HEK293 (cell line): ENCODE data around the gene SUSD4.

Experiments used
- CTCF ChIA-PET: fragments of 350-600 bp; formaldehyde crosslinking; extraction: SDS; loops from one replicate; lab custom pipeline; 2021; ENCODE audit warnings: antibody characterized with exemption; lab: Yijun Ruan, JAX
- POLR2A ChIA-PET: fragments of 300-600 bp; formaldehyde crosslinking; extraction: SDS; loops from one replicate; lab custom pipeline; 2020; ENCODE audit warnings: antibody characterized with exemption, inconsistent platforms; lab: Yijun Ruan, JAX
- H3K27ac ChIP-seq: fragments of 200-500 bp; sonication (Bioruptor generic); 2 replicates; pipeline ENCODE4 v1.5.1; 2014; ENCODE audit warnings: low read depth, low read length, control low read depth, inconsistent platforms; ENCODE audit errors: extremely low read depth
- H3K36me3 ChIP-seq, 2 experiments: fragments of 200-500 bp in 1 of 2; sonication (Bioruptor generic) in 1 of 2; 1 replicate in 1 of 2; 2 replicates in 1 of 2; pipeline ENCODE4 v1.5.1; 2014 to 2017; ENCODE audit warnings: inconsistent platforms in 2 of 2, low read length in 2 of 2; ENCODE audit not compliant: control insufficient read depth in 2 of 2, insufficient read depth in 1 of 2
- H3K4me1 ChIP-seq: fragments of 200-500 bp; sonication (Bioruptor generic); 2 replicates; pipeline ENCODE4 v1.5.1; 2014; ENCODE audit warnings: mild to moderate bottlenecking, low read length, inconsistent platforms; ENCODE audit not compliant: control insufficient read depth, insufficient read depth
- H3K4me3 ChIP-seq: 2 replicates; pipeline ENCODE4 v1.5.1; 2011; ENCODE audit warnings: low read depth, mild to moderate bottlenecking, control low read depth, low read length, moderate library complexity
- H3K9me3 ChIP-seq: fragments of 200-500 bp; sonication (Bioruptor generic); 2 replicates; pipeline ENCODE4 v1.5.1; 2014; ENCODE audit warnings: low read depth, low read length, inconsistent platforms; ENCODE audit not compliant: control insufficient read depth, insufficient read depth
- BCL11A ChIP-seq: fragments of 450-650 bp; formaldehyde crosslinking; IDR thresholded peaks from 2 replicates; pipeline ENCODE4 v1.5.1; 2016; ENCODE audit warnings: low read depth, missing biosample characterization, missing genetic modification characterization
- GLIS1 ChIP-seq: fragments of 450-650 bp; formaldehyde crosslinking; IDR thresholded peaks from 2 replicates; pipeline ENCODE4 v1.5.1; 2016; ENCODE audit warnings: missing biosample characterization, missing genetic modification characterization
- GLIS2 ChIP-seq: fragments of 450-650 bp; formaldehyde crosslinking; IDR thresholded peaks from 2 replicates; pipeline ENCODE4 v1.5.1; 2016; ENCODE audit warnings: missing biosample characterization, missing genetic modification characterization
- PRDM1 ChIP-seq: fragments of 450-650 bp; formaldehyde crosslinking; IDR thresholded peaks from 2 replicates; pipeline ENCODE4; 2016; ENCODE audit warnings: missing biosample characterization, missing genetic modification characterization
- PRDM10 ChIP-seq: fragments of 450-650 bp; formaldehyde crosslinking; IDR thresholded peaks from 2 replicates; pipeline ENCODE4 v1.5.1; 2016; ENCODE audit warnings: missing biosample characterization, missing genetic modification characterization
- ZBTB17 ChIP-seq: fragments of 450-650 bp; formaldehyde crosslinking; IDR thresholded peaks from 2 replicates; pipeline ENCODE4 v1.5.1; 2016; ENCODE audit warnings: missing biosample characterization, missing genetic modification characterization
- ZBTB26 ChIP-seq: fragments of 450-650 bp; formaldehyde crosslinking; optimal IDR thresholded peaks from 2 replicates; pipeline ENCODE3; 2016; ENCODE audit warnings: missing biosample characterization, mild to moderate bottlenecking, missing genetic modification characterization
- ZBTB48 ChIP-seq: fragments of 450-650 bp; formaldehyde crosslinking; IDR thresholded peaks from 2 replicates; pipeline ENCODE4 v1.5.1; 2016; ENCODE audit warnings: missing biosample characterization, missing genetic modification characterization
- ZFP69B ChIP-seq: fragments of 450-650 bp; formaldehyde crosslinking; IDR thresholded peaks from 2 replicates; pipeline ENCODE4 v1.5.1; 2016; ENCODE audit warnings: missing biosample characterization, missing genetic modification characterization
- ZIC2 ChIP-seq: fragments of 450-650 bp; formaldehyde crosslinking; IDR thresholded peaks from 2 replicates; pipeline ENCODE4 v1.5.1; 2016; ENCODE audit warnings: missing biosample characterization, missing genetic modification characterization
- ZNF18 ChIP-seq: fragments of 450-650 bp; formaldehyde crosslinking; IDR thresholded peaks from 2 replicates; pipeline ENCODE4 v1.5.1; 2016; ENCODE audit warnings: missing biosample characterization, missing genetic modification characterization
- ZNF2 ChIP-seq: fragments of 450-650 bp; formaldehyde crosslinking; IDR thresholded peaks from 2 replicates; pipeline ENCODE4 v1.5.1; 2016; ENCODE audit warnings: missing biosample characterization, missing genetic modification characterization
- ZNF324 ChIP-seq: fragments of 450-650 bp; formaldehyde crosslinking; IDR thresholded peaks from 2 replicates; pipeline ENCODE4 v1.5.1; 2016; ENCODE audit warnings: missing biosample characterization, missing genetic modification characterization
- ZNF350 ChIP-seq: fragments of 450-650 bp; formaldehyde crosslinking; IDR thresholded peaks from 2 replicates; pipeline ENCODE4 v1.5.0; 2017; ENCODE audit warnings: missing biosample characterization, mild to moderate bottlenecking, missing genetic modification characterization
- ZNF514 ChIP-seq: fragments of 450-650 bp; formaldehyde crosslinking; IDR thresholded peaks from 2 replicates; pipeline ENCODE4 v1.5.1; 2016; ENCODE audit warnings: missing biosample characterization, missing genetic modification characterization
- ZNF558 ChIP-seq: fragments of 450-650 bp; formaldehyde crosslinking; IDR thresholded peaks from 2 replicates; pipeline ENCODE4 v1.5.1; 2016; ENCODE audit warnings: missing biosample characterization, missing genetic modification characterization
- ZNF585B ChIP-seq: fragments of 450-650 bp; formaldehyde crosslinking; IDR thresholded peaks from 2 replicates; pipeline ENCODE4 v1.5.1; 2016; ENCODE audit warnings: missing biosample characterization, missing genetic modification characterization
- ZNF596 ChIP-seq: fragments of 450-650 bp; IDR thresholded peaks from 2 replicates; pipeline ENCODE4 v1.5.0; 2018; ENCODE audit warnings: missing biosample characterization, mild to moderate bottlenecking, missing genetic modification characterization, moderate library complexity
- ZNF600 ChIP-seq: fragments of 450-650 bp; formaldehyde crosslinking; IDR thresholded peaks from 2 replicates; pipeline ENCODE4 v1.5.1; 2016; ENCODE audit warnings: missing biosample characterization, missing genetic modification characterization
- ZNF629 ChIP-seq: fragments of 450-650 bp; formaldehyde crosslinking; IDR thresholded peaks from 2 replicates; pipeline ENCODE4 v1.5.1; 2017; ENCODE audit warnings: missing biosample characterization, missing genetic modification characterization
- TF ChIP-seq, protein P1 (sequence below): fragments of 450-650 bp; formaldehyde crosslinking; IDR thresholded peaks from 2 replicates; pipeline ENCODE4 v1.5.1; 2016; ENCODE audit warnings: missing biosample characterization, missing genetic modification characterization, low read depth
- TF ChIP-seq, protein P2 (sequence below): fragments of 450-650 bp; formaldehyde crosslinking; IDR thresholded peaks from 2 replicates; pipeline ENCODE4 v1.5.1; 2016; ENCODE audit warnings: missing biosample characterization, missing genetic modification characterization
- TF ChIP-seq, protein P3 (sequence below): fragments of 450-650 bp; formaldehyde crosslinking; IDR thresholded peaks from 2 replicates; pipeline ENCODE4 v1.5.1; 2016; ENCODE audit warnings: missing biosample characterization, missing genetic modification characterization
- TF ChIP-seq, protein P4 (sequence below): fragments of 450-650 bp; formaldehyde crosslinking; IDR thresholded peaks from 2 replicates; pipeline ENCODE4 v1.5.1; 2016; ENCODE audit warnings: missing biosample characterization, missing genetic modification characterization

The SUSD4 gene

DNA sequence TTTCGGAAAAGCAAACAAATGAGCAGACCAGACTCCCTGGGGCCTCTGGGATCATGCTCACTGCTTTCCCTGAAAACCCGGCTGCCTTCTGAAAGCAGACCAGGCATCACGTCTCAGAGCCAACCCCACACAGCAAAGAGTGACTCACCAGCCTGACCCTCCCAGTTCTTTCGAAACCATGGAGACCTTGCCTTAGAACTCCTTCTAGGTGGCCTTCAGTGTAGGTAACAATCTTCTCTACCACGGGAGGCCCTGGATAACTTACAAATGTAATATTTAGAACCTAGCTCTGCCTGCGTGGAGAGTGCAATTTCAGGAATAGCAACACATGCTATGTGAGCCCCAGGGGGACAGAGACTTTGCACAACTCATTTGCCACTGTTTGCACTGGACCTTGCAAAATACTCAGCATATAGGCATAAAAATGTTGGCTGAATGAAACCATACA, 105.2 kb downstream of the SUSD4 start:
- ChIA-PET POLR2A (no interaction called here), CTCF (interaction anchor here (0.5 to 1.9 kb wide), 3 partner anchors 14 to 1444 kb away, joined by 3 to 9 read pairs (median 4); no protein-coding TSS in a partner anchor)
- Histone ChIP-seq H3K27ac (no peak overlapping the region), H3K36me3 (no peaks in the 10 kb centered on the region), H3K4me1 (peaks cover 8% of the 10 kb centered on the region; the same call in 1 of the 2 replicates), H3K4me3 (no peak overlapping the region), H3K9me3 (no peaks in the 10 kb centered on the region)
- TF ChIP-seq ZFP69B (no peak), ZNF350 (no peak), ZNF2 (tag by site-specific recombination) (no peak), PRDM1 (peak; percentile 82), ZIC2 (0 out of 2 replicates have a peak, but pooled peaks have one; percentile 23), ZBTB26 (no peak), BCL11A (tag by site-specific recombination) (no peak), ZBTB48 (tag by site-specific recombination) (no peak), ZNF324 (tag by site-specific recombination) (no peak), ZNF585B (tag by site-specific recombination) (no peak), ZNF600 (tag by site-specific recombination) (peak; percentile 62; the same call in 1 of the 2 replicates), GLIS2 (tag by site-specific recombination) (peak; percentile 39; the same call in 1 of the 2 replicates), ZNF514 (tag by site-specific recombination) (no peak), ZNF596 (tag by site-specific recombination) (no peak), ZNF629 (tag by site-specific recombination) (no peak), GLIS1 (tag by site-specific recombination) (peak; percentile 51; the same call in 1 of the 2 replicates), ZNF558 (tag by site-specific recombination) (no peak), PRDM10 (tag by site-specific recombination) (no peak), ZBTB17 (tag by site-specific recombination) (peak; percentile 89), ZNF18 (tag by site-specific recombination) (no peak)
- TF ChIP-seq, protein P1, sequence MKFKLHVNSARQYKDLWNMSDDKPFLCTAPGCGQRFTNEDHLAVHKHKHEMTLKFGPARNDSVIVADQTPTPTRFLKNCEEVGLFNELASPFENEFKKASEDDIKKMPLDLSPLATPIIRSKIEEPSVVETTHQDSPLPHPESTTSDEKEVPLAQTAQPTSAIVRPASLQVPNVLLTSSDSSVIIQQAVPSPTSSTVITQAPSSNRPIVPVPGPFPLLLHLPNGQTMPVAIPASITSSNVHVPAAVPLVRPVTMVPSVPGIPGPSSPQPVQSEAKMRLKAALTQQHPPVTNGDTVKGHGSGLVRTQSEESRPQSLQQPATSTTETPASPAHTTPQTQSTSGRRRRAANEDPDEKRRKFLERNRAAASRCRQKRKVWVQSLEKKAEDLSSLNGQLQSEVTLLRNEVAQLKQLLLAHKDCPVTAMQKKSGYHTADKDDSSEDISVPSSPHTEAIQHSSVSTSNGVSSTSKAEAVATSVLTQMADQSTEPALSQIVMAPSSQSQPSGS (tag by site-specific recombination): no peak
- TF ChIP-seq, protein P2, sequence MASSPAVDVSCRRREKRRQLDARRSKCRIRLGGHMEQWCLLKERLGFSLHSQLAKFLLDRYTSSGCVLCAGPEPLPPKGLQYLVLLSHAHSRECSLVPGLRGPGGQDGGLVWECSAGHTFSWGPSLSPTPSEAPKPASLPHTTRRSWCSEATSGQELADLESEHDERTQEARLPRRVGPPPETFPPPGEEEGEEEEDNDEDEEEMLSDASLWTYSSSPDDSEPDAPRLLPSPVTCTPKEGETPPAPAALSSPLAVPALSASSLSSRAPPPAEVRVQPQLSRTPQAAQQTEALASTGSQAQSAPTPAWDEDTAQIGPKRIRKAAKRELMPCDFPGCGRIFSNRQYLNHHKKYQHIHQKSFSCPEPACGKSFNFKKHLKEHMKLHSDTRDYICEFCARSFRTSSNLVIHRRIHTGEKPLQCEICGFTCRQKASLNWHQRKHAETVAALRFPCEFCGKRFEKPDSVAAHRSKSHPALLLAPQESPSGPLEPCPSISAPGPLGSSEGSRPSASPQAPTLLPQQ (tag by site-specific recombination): 0 out of 2 replicates have a peak, but pooled peaks have one; percentile 17
- TF ChIP-seq, protein P3, sequence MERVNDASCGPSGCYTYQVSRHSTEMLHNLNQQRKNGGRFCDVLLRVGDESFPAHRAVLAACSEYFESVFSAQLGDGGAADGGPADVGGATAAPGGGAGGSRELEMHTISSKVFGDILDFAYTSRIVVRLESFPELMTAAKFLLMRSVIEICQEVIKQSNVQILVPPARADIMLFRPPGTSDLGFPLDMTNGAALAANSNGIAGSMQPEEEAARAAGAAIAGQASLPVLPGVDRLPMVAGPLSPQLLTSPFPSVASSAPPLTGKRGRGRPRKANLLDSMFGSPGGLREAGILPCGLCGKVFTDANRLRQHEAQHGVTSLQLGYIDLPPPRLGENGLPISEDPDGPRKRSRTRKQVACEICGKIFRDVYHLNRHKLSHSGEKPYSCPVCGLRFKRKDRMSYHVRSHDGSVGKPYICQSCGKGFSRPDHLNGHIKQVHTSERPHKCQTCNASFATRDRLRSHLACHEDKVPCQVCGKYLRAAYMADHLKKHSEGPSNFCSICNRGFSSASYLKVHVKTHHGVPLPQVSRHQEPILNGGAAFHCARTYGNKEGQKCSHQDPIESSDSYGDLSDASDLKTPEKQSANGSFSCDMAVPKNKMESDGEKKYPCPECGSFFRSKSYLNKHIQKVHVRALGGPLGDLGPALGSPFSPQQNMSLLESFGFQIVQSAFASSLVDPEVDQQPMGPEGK (tag by site-specific recombination): 0 out of 2 replicates have a peak, but pooled peaks have one; percentile 15
- TF ChIP-seq, protein P4, sequence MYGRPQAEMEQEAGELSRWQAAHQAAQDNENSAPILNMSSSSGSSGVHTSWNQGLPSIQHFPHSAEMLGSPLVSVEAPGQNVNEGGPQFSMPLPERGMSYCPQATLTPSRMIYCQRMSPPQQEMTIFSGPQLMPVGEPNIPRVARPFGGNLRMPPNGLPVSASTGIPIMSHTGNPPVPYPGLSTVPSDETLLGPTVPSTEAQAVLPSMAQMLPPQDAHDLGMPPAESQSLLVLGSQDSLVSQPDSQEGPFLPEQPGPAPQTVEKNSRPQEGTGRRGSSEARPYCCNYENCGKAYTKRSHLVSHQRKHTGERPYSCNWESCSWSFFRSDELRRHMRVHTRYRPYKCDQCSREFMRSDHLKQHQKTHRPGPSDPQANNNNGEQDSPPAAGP (tag by site-specific recombination): peak; percentile 46; the same call in 1 of the 2 replicates
